Measurements from ENCODE around the gene MOB1B.
"Not testable (repeated sequence)": the region's sequence is repeated elsewhere in the genome, so short reads cannot be mapped to it uniquely, and the experiment has no call there.

The MOB1B gene

DNA sequence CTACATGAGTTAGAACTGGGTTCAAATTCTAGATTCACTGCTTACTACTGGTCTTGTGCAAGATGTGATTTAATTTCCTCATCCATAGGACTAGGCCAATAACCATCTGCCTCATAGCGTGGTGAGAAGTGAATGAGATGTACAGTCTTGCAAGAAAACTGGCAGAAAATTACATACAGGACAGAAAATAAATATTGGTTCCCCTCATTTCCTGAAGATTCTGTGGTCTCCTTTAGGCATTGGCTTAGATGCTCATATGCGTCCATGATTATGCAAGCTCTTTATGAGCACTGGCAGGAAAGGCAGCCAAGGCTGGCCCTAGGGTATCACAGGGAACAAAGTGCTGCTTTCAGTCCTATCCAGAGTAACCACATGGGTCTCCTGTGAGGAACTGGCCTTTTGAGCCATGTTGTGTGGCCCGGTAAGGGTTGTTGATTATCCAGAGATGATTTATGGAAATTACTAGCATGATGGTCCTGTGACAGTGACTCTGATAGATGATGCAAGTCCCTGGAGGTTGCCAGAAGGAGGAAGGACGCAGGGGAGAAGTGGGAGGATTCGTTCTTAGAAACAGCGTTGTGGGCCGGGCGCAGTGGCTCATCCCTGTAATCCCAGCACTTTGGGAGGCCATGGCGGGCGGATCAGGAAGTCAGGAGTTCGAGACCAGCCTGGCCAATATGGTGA lies 9.9 kb upstream of the MOB1B start:
- no peaks in the 10 kb centered on the region for H3K27me3 ChIP-seq (ENCODE audit: insufficient read depth, low read length, poor library complexity)
- no peak overlapping the region for H3K9ac ChIP-seq (ENCODE audit: low read length)
- no peak overlapping the region for H2AK5ac ChIP-seq (ENCODE audit: low read length)
- H3K18ac ChIP-seq (ENCODE audit: low read length): no peak overlapping the region
- no peak overlapping the region for H3K4ac ChIP-seq (ENCODE audit: low read depth, low read length)
- no peaks in the 10 kb centered on the region for H3K79me1 ChIP-seq (ENCODE audit: low read length)
- H3K56ac ChIP-seq (ENCODE audit: low read length): no peak overlapping the region
- H3K36me3 ChIP-seq (ENCODE audit: control insufficient read depth, insufficient read depth, low read length): no peaks in the 10 kb centered on the region
- H3K4me1 ChIP-seq (ENCODE audit: control insufficient read depth, low read depth, low read length): no peaks in the 10 kb centered on the region
- no peak overlapping the region for H2BK120ac ChIP-seq (ENCODE audit: low read depth, low read length)
- no peak overlapping the region for H3K4me3 ChIP-seq (ENCODE audit: low read length)
- no peak overlapping the region for H2BK15ac ChIP-seq (replicated peaks; ENCODE audit: low read depth)
- no peak overlapping the region for H3K4me2 ChIP-seq (ENCODE audit: low read length)
- no peaks in the 10 kb centered on the region for H3K79me2 ChIP-seq (ENCODE audit: control insufficient read depth, insufficient read depth, low read length)
- H3K23ac ChIP-seq (ENCODE audit: low read length): no peak overlapping the region
- no peak overlapping the region for H4K8ac ChIP-seq (ENCODE audit: low read depth, low read length)
- no peak for DNase-seq
- no peak overlapping the region for H3K27ac ChIP-seq (ENCODE audit: low read depth, low read length)
- H4K5ac ChIP-seq (ENCODE audit: low read length): no peak overlapping the region
- H2BK5ac ChIP-seq (ENCODE audit: low read length): no peak overlapping the region
- WGBS (ENCODE audit: extremely low coverage, insufficient coverage, low lambda C conversion rate): no CpG with 5 or more reads among the region's 11 CpGs

DNA sequence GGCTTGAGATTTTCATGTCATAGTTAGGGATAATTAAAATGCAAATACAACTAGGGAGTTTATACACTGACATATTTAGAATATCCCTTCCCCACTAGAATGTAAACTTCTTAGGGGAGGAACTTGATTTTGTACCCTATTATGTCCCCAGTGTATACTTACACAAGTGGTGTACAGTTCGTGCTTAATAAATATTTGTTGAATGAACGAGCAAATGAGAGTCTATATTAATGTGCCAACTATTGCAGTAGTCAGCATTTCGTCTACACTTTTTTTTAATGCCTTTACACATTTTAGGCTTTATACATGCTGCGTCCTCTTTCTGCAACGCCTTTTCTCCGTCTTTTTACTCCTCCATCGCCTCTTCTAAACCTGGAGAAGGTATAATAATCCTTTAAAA lies 8.4 kb upstream of the MOB1B start:
- no peak for DNase-seq
- H3K18ac ChIP-seq (ENCODE audit: low read length): no peak overlapping the region
- H3K23ac ChIP-seq (ENCODE audit: low read length): no peak overlapping the region
- no peak overlapping the region for H2BK120ac ChIP-seq (ENCODE audit: low read depth, low read length)
- no peaks in the 10 kb centered on the region for H3K27me3 ChIP-seq (ENCODE audit: insufficient read depth, low read length, poor library complexity)
- H3K4ac ChIP-seq (ENCODE audit: low read depth, low read length): no peak overlapping the region
- no peak overlapping the region for H3K56ac ChIP-seq (ENCODE audit: low read length)
- H2BK5ac ChIP-seq (ENCODE audit: low read length): no peak overlapping the region
- H3K79me1 ChIP-seq (ENCODE audit: low read length): no peaks in the 10 kb centered on the region
- no peaks in the 10 kb centered on the region for H3K79me2 ChIP-seq (ENCODE audit: control insufficient read depth, insufficient read depth, low read length)
- no peak overlapping the region for H3K4me2 ChIP-seq (ENCODE audit: low read length)
- no peak overlapping the region for H2BK15ac ChIP-seq (replicated peaks; ENCODE audit: low read depth)
- no peak overlapping the region for H4K5ac ChIP-seq (ENCODE audit: low read length)
- no peak overlapping the region for H3K27ac ChIP-seq (ENCODE audit: low read depth, low read length)
- H4K8ac ChIP-seq (ENCODE audit: low read depth, low read length): no peak overlapping the region
- no peak overlapping the region for H3K9ac ChIP-seq (ENCODE audit: low read length)
- H3K36me3 ChIP-seq (ENCODE audit: control insufficient read depth, insufficient read depth, low read length): no peaks in the 10 kb centered on the region
- no CpG with 5 or more reads among the region's 7 CpGs for WGBS (ENCODE audit: extremely low coverage, insufficient coverage, low lambda C conversion rate)
- no peak overlapping the region for H2AK5ac ChIP-seq (ENCODE audit: low read length)
- H3K4me1 ChIP-seq (ENCODE audit: control insufficient read depth, low read depth, low read length): no peaks in the 10 kb centered on the region
- no peak overlapping the region for H3K4me3 ChIP-seq (ENCODE audit: low read length)

DNA sequence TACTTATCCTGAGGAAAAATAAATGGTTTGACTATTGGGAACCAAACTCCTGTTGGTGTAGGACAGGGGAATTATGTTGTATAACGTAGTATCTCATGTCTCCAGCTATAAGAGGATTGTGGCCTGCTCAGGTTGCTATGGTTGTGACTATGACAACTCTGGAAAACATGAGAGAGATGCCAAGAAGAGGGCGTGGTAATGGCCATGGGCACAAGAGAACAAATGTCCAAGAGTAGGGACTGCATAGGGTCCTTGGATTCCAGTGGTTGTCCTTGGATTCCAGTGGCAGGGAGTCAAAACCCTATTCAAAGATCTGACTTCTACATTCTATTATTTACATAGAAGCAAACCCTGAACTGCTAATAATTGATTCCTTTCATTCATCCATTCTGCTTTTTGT lies 6.8 kb upstream of the MOB1B start:
- Histone ChIP-seq H3K4me3 (ENCODE audit: low read length) (no peak overlapping the region), H3K56ac (ENCODE audit: low read length) (no peak overlapping the region), H3K79me2 (ENCODE audit: control insufficient read depth, insufficient read depth, low read length) (no peaks in the 10 kb centered on the region), H3K4ac (ENCODE audit: low read depth, low read length) (no peak overlapping the region), H3K4me1 (ENCODE audit: control insufficient read depth, low read depth, low read length) (no peaks in the 10 kb centered on the region), H3K79me1 (ENCODE audit: low read length) (no peaks in the 10 kb centered on the region), H2BK5ac (ENCODE audit: low read length) (no peak overlapping the region), H4K5ac (ENCODE audit: low read length) (no peak overlapping the region), H3K27me3 (ENCODE audit: insufficient read depth, low read length, poor library complexity) (no peaks in the 10 kb centered on the region), H2AK5ac (ENCODE audit: low read length) (no peak overlapping the region), H4K8ac (ENCODE audit: low read depth, low read length) (no peak overlapping the region), H2BK15ac (replicated peaks; ENCODE audit: low read depth) (no peak overlapping the region), H3K9ac (ENCODE audit: low read length) (no peak overlapping the region), H3K36me3 (ENCODE audit: control insufficient read depth, insufficient read depth, low read length) (no peaks in the 10 kb centered on the region), H3K27ac (ENCODE audit: low read depth, low read length) (no peak overlapping the region), H3K23ac (ENCODE audit: low read length) (no peak overlapping the region), H2BK120ac (ENCODE audit: low read depth, low read length) (no peak overlapping the region), H3K4me2 (ENCODE audit: low read length) (no peak overlapping the region), H3K18ac (ENCODE audit: low read length) (no peak overlapping the region)
- no CpG with 5 or more reads among the region's 2 CpGs for WGBS (ENCODE audit: extremely low coverage, insufficient coverage, low lambda C conversion rate)
- DNase-seq: no peak

DNA sequence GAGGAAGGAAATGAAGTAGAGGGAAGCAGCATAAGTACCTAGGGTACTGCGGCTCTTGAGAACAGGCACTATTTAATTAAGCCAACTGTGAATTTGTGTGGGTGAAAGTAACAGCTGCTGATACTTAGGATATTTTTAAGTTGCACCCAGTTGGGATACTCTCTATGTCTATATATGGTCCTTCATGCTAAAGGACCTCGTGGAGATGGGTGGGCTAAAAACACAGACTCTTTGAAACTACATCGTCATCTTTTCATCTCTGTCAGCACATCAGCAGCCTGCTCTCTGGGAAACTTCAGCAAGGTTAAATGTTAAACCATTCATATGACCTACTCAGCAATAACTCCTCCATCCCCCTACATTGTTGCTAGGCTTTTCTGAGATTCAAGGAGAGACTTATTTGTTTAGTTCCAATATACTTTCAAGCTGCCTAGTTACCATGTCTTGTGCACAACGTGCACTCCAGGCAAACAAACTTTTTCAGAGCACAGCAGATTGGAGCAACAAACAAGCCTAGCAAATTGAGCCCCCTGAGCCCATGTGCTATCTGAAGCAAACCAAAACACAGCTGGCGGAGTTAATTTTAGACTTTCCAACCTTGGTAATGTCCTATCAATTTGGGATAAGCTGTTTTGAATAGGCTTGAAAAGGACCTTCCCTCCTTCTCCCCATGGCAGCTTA lies 6.2 kb upstream of the MOB1B start:
- no CpG with 5 or more reads among the region's 5 CpGs for WGBS (ENCODE audit: extremely low coverage, insufficient coverage, low lambda C conversion rate)
- no peaks in the 10 kb centered on the region for H3K4me1 ChIP-seq (ENCODE audit: control insufficient read depth, low read depth, low read length)
- no peak for DNase-seq

DNA sequence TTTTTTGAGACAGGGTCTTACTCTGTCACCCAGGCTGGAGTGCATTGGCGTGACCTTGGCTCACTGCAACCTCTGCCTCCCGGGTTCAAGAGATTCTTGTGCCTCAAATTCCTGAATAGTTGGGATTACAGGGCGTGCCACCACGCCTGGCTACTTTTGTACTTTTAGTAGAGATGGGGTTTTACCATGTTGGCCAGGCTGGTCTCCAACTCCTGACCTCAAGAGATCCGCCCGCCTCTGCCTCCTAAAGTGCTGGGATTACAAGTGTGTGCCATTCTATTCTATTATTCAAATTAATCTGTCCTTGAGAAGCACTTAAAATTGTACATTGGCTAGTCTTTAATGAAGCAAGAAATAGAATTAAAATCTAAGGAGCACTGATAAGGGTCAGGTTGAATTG lies 3.6 kb upstream of the MOB1B start:
- H3K4me2 ChIP-seq (ENCODE audit: low read length); H3K9ac ChIP-seq (ENCODE audit: low read length); H3K27me3 ChIP-seq (ENCODE audit: insufficient read depth, low read length, poor library complexity); H2AK5ac ChIP-seq (ENCODE audit: low read length); H3K4me3 ChIP-seq (ENCODE audit: low read length); H2BK120ac ChIP-seq (ENCODE audit: low read depth, low read length); H3K18ac ChIP-seq (ENCODE audit: low read length); H2BK15ac ChIP-seq (replicated peaks; ENCODE audit: low read depth); H4K8ac ChIP-seq (ENCODE audit: low read depth, low read length); H3K36me3 ChIP-seq (ENCODE audit: control insufficient read depth, insufficient read depth, low read length); H3K4me1 ChIP-seq (ENCODE audit: control insufficient read depth, low read depth, low read length); H3K56ac ChIP-seq (ENCODE audit: low read length); H3K4ac ChIP-seq (ENCODE audit: low read depth, low read length); H4K5ac ChIP-seq (ENCODE audit: low read length); DNase-seq; H3K79me2 ChIP-seq (ENCODE audit: control insufficient read depth, insufficient read depth, low read length); H3K27ac ChIP-seq (ENCODE audit: low read depth, low read length); H3K23ac ChIP-seq (ENCODE audit: low read length); H2BK5ac ChIP-seq (ENCODE audit: low read length); H3K79me1 ChIP-seq (ENCODE audit: low read length): not testable (repeated sequence)
- WGBS (ENCODE audit: extremely low coverage, insufficient coverage, low lambda C conversion rate): no CpG with 5 or more reads among the region's 6 CpGs

More for the DNA sequence above, 6.2 kb upstream of the MOB1B start:
- Histone ChIP-seq H2BK120ac (ENCODE audit: low read depth, low read length) (no peak overlapping the region), H3K18ac (ENCODE audit: low read length) (no peak overlapping the region), H3K4ac (ENCODE audit: low read depth, low read length) (no peak overlapping the region), H3K4me2 (ENCODE audit: low read length) (no peak overlapping the region), H2BK5ac (ENCODE audit: low read length) (no peak overlapping the region), H4K8ac (ENCODE audit: low read depth, low read length) (no peak overlapping the region), H3K27ac (ENCODE audit: low read depth, low read length) (no peak overlapping the region), H3K56ac (ENCODE audit: low read length) (no peak overlapping the region), H2BK15ac (replicated peaks; ENCODE audit: low read depth) (no peak overlapping the region), H3K36me3 (ENCODE audit: control insufficient read depth, insufficient read depth, low read length) (no peaks in the 10 kb centered on the region), H3K79me1 (ENCODE audit: low read length) (no peaks in the 10 kb centered on the region), H3K27me3 (ENCODE audit: insufficient read depth, low read length, poor library complexity) (no peaks in the 10 kb centered on the region), H3K23ac (ENCODE audit: low read length) (no peak overlapping the region), H3K4me3 (ENCODE audit: low read length) (no peak overlapping the region), H3K79me2 (ENCODE audit: control insufficient read depth, insufficient read depth, low read length) (no peaks in the 10 kb centered on the region), H3K9ac (ENCODE audit: low read length) (no peak overlapping the region), H2AK5ac (ENCODE audit: low read length) (no peak overlapping the region), H4K5ac (ENCODE audit: low read length) (no peak overlapping the region)

Data from mesendoderm (in vitro differentiated cells).